Right hindlimb (tissue), 1 donor: ENCODE results near the gene SRGAP3.

ENCODE experiments used
- DNase-seq: peaks from one replicate; pipeline ENCODE4 v3.0.0-alpha.2; 2018

The SRGAP3 gene

DNA sequence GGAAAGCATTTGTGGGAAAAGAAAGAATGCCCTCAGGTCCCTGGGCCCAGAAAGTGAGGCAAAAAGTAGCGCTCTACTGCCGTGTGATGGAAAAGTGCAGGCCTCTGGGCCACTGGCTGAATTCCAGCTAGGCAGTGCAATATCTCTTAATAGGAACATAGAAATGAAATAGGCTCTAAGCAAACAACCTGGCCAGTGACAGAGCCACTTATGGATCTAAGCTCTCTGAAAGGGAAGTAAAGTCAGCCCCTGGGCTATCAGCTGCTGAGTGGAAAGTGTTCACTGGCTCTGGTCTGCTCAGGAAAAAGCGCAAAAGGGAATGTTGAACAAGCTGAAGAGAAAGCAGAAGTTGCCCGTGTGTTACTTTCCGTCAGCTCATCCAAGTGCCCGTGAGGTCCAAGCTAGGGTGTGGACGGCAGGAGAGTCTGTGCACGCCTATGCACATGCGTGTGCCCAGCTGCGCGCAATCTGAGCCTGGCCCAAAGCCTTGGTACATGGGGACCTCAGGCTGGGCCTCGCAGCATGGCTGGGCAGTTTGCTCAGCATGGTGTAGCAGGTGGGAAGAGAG, 212.2 kb downstream of the SRGAP3 start:
- DNase-seq, result no peak

GRCh38 chr3:9036404-9037131, 212.9 kb downstream of the SRGAP3 start:
- peak; percentile 87 for DNase-seq

GRCh38 chr3:9035961-9036360, 213.5 kb downstream of the SRGAP3 start:
- no peak for DNase-seq

GRCh38 chr3:9035473-9035872, 214.0 kb downstream of the SRGAP3 start:
- DNase-seq, result no peak

DNA sequence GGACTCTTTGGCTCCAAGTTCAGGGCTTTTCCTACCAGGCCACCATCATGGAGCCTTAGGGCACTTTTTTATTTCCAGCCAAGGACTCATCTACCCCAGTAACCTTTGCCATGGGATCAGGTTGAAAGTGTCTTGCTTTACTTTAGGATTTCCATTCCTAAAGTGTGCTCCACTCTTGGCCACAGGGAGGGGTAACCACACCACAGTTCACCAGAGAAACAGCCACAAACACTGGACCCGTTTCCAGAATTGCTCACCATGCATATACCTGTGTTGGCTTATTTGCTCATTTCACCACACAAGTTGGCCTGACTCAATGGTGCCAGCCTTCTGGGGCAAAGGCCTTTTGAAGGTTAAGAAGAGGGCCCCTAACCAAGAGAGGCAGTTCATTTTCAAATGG, 215.6 kb downstream of the SRGAP3 start:
- DNase-seq, result no peak

DNA sequence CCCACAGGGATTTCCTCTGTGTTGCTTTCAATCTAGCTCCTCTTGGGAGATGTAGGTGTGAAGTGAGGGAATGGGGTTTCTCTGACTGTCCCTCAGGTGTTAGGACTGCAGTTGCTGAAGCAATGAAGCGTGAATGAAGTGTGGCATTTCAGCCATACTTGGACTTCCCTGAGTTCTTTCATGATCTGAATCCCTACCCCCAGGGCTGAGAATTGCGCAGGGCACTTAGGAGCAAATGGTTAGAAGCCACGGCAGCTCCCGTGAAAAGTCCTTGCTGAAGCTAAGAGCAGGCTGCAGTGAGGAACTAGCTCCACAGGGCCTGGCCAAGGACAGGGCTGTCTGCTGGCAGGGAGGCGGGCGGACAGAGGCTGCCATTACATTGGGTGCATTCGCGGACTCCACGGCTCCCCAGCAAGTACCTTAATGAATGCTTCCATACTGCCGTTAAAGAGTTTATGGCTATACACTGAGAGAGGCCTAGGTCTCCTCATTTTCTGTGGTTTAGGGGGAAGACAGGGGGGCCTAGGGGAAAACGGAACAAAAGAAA, 217.1 kb downstream of the SRGAP3 start:
- no peak for DNase-seq

DNA sequence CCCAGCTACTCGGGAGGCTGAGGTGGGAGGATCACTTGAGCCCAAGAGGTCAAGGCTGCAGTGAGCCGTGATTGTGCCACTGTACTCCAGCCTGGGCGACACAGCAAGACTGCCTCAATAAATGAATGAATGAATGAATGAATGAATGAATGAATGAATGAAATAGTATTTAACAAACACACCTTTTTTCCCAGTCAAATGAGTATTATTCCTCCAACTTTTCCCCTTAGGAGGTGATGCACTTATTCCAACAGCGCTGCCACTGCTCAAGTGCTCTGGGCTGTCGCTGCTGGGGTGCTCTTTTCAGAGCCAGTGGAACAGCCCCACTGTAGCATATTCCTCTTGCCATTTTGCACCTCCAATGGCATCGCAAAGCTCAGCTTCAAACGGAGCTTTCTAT, 219.4 kb downstream of the SRGAP3 start:
- DNase-seq, result no peak

DNA sequence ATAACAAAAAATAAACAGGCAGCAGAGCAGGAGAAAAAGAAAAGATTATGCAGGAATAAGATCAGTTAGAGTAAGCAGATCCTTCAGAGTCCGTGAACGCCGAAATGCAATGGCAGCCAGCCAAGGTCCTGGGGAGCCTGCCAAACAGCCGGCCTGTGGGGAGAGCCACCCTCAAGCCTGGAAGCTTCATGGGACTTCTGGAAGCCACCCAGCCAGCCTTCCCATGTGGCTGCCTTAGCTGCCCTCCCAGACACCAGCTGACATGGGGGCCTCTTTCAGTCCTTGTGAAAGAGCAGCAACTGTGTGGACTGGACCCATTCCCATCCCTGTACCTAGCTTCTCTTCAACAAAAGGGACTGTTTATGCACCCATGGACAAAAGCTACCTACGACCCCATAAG, 221.3 kb downstream of the SRGAP3 start:
- peak; percentile 87 for DNase-seq

GRCh38 chr3:9026320-9027045, 223.0 kb downstream of the SRGAP3 start:
- peak; percentile 70 for DNase-seq

DNA sequence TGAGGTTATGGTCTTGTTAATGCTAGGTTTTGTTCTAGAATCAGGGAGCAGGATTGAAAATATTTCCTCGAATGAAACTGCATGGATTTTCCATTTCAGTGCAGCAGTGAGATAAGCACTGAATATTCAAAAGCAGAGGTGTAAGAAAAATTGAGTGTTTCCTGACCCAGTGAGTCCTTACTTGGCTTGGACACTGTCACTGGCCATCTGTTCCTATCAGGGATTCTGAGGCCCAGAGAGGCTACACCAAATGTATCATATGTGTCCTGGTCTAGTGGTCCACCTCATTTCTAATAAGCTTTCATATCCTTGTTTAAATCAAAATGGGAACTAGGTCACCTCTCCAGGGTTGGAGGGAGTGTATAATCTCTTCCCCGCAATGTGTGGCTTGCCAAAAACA, 225.1 kb downstream of the SRGAP3 start:
- DNase-seq, result no peak

- DNase-seq, result no peak
These were observed 226.2 kb downstream of the SRGAP3 start for GRCh38 chr3:9023226-9023590.

- DNase-seq, result no peak
These were observed 226.9 kb downstream of the SRGAP3 start for GRCh38 chr3:9022305-9023225.

DNA sequence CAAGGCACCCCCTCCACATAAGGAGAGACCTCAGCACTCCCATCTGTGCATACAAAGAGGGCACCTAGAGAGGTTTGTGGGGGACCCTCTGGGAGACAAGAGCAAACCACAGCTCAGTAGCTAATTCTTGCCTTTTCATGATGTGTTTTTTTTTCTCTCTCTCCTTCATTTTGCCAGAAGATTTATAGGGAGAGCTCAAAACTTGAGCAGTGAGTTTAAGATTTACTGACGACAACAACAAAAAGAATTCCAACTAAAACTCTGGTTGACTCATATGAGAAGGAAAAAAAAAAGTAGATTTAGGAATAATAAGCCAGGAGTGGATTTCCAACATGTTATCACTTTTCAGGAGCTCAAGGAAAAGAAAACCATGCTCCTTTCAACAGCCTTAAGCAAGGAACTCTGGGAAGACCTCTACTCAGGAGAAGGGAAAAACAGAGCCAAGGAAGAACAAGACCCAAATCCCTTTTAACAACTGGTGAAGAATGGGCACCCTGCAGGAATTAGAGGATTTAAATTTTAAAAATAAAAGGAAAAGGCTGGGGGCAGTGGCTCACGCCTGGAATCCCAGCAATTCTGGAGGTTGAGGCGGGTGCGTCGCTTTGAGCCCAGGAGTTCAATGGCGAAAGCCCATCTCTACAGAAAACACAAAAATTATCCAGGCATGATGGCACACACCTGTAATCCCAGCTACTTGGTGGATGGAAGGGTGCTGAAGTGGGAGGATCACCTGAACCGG, 228.0 kb downstream of the SRGAP3 start:
- no peak for DNase-seq

DNA sequence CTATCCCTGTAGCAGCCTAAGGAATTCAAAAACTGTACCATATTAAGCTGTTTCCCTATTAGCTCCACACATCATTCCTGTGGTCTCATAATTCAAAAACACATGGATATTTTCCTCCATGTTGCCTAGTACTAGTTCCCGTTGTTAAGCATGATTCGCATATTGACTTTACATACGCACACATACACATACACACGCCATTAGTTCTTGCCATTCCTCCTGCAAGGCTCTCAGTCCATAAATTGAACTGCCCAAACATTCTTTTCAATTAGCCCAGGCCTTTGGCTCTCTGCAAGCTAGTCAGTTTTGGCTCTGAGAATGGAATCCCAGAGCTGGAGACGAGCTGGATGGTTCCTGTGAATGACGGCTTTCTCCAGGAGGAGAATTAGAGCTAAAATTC, 229.0 kb downstream of the SRGAP3 start:
- DNase-seq, result no peak

- DNase-seq, result no peak
These were observed 230.0 kb downstream of the SRGAP3 start for GRCh38 chr3:9019259-9019961.

- DNase-seq, result no peak
These were observed 234.2 kb downstream of the SRGAP3 start for GRCh38 chr3:9015250-9015649.

DNA sequence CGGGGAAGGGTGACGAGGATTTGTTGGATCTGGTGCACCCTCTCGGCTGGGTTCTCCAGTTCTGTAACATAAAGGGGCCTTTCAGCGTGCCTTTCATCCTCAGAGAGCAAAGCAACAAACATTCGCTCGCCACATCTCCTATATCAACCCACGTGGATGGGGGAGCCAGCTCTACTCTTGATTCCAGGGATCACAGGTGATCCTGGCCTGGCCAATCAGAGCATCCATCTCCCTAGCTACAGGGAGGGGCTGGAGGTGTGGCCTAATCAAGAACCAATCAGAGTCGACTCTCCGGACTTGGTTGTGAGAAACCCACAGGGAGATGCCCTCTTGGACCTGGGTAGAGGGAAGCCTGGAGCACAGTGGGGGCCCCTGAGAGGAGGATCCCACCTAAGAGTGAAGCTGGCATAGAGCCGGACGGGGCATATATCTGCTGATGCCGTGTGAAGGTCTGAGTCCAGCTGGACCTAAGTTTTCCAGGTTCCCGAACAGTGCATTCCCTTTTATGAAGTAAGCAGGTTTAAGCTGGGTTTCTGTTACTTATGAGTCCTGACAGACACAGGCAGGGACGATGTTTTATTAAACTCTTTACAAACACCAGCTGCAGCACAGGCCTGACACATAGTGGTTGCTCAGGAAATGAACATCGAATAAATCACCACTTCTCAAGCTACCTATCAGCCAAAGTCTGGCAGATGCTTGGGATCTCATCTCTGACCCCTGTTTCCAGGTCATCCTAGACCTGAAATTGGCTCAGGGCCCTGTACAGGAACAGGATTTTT, 235.5 kb downstream of the SRGAP3 start:
- DNase-seq, result no peak

DNA sequence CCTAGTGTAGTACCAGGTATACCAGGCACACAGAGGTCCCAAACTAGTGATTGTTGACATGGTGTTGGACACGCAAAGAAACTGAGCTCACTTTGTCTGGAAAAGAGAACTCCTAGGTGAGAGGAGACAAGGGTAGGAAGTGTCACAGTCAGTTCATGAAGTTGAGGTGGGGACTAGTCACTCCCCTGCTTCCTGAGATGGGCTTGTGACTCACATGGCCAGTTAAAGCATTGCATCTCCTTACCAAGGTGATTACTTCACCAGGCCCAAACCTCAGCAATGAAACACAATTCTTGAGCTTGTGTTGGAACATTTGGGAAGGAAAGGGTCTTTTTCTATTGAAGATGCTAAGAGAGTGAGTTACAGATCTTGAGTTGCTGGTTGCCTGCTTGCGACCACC, 236.9 kb downstream of the SRGAP3 start:
- no peak for DNase-seq

DNA sequence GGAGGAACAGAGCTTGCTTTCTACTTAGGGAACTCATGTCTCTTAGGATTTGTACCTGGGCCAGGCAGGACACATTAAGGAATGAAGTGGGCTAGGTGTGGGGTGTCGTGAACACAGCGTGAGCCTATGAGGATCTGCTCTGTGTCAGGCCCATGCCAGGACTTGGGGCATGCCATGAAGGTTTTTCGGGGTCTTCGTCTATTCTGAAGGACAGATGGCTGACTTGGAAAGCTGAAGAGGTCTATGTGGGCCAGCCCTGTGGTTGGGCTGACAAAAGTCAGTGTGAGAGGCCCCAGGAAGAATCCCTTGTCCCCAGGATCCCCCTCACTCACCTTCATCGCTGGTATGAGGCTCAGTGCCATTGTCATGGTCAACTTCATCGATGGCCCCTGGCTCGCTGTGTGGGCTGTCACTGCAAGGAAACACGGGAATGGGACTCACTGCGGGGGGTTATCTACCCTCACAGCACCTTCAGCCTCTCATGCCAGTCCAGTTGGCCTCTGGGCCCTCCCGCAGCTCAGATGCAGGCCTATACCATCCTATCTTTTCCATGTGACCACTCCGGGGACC, 239.4 kb downstream of the SRGAP3 start:
- no peak for DNase-seq

- DNase-seq, result no peak
These were observed 240.7 kb downstream of the SRGAP3 start for GRCh38 chr3:9008550-9009255.
